GM12873 (cell line): ENCODE measurements around the gene UBE4B.

Experiments
- TF ChIP-seq, protein P1 (sequence below): IDR thresholded peaks from 2 replicates; pipeline ENCODE4 v1.5.1; 2012; ENCODE audit warnings: low read depth, mild to moderate bottlenecking, moderate library complexity, low read length, control low read depth; ENCODE audit not compliant: insufficient read depth; ENCODE audit errors: missing control alignments

UBE4B gene

DNA sequence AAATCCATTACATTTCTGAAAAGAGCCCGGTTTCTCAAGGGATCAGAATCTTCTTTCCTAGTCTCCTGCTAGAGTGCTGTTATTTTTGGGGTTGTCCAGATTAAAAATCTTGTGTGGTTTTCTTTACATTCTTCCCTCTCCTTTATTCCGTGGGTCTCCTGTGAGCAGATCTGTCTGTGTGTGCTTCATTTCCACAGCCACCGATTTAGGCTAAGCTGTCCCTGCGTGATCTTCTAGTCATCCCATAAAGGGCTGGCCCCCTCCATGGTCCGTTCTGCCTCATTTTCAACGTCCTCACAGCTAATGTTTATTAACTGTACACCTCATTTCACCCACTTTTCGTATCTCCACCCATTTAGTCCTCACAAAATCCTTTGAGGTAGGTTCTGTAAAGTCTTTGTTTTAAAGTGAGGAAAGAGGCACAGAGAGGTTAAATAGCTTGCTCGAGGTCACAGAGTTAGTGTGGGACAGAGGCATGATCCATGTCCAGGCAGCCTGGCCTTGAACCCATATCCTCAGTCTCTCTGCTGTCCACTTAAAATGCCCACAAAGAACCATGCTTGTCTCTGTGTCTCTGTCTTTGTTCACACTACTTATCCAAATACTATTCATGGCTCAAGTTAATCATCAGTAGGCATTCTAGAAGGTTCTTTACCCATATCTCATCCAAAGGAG, 139.4 kb downstream of the UBE4B start:
- TF ChIP-seq, protein P1, sequence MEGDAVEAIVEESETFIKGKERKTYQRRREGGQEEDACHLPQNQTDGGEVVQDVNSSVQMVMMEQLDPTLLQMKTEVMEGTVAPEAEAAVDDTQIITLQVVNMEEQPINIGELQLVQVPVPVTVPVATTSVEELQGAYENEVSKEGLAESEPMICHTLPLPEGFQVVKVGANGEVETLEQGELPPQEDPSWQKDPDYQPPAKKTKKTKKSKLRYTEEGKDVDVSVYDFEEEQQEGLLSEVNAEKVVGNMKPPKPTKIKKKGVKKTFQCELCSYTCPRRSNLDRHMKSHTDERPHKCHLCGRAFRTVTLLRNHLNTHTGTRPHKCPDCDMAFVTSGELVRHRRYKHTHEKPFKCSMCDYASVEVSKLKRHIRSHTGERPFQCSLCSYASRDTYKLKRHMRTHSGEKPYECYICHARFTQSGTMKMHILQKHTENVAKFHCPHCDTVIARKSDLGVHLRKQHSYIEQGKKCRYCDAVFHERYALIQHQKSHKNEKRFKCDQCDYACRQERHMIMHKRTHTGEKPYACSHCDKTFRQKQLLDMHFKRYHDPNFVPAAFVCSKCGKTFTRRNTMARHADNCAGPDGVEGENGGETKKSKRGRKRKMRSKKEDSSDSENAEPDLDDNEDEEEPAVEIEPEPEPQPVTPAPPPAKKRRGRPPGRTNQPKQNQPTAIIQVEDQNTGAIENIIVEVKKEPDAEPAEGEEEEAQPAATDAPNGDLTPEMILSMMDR, result no peak

DNA sequence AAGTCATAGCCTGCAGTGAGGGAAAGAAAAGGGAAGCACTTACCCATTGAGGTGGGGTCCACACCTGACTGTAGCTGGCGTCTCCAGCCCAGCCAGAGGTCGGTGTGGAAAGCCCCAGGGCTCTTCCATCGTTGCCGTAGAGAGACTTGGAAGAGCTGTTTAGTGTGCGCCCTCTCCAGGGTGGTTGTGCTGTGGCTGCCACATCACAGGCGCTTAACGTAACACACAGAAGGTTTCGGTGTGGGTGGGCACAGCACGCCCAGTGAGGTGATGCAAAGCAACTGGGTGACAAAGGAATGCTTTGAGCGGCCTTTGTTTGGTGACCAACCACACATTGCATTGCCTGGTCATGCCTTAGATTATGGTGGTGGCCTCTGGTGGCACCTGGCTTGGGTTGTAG, 140.8 kb downstream of the UBE4B start:
- TF ChIP-seq, protein P1, result peak; percentile 17

DNA sequence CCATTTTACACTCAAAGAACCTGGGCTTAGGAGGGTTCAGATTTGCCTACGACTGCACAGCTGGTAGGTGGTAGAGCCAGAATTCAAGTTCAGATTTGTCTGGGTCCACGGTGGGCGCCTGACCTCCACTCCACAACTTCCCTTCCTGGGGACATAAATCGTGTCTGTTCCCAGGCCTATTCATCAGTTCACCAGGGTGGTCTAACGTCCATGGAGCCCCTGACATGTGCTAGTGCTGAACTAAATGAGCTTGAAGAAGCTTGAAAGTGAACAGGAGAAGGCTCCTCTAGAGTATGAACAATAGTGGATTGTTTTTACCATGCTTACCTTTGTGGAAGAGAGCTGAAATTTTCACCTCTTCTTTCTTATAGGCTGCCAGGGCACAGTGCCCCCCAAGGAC, 145.1 kb downstream of the UBE4B start:
- TF ChIP-seq, protein P1, result no peak

DNA sequence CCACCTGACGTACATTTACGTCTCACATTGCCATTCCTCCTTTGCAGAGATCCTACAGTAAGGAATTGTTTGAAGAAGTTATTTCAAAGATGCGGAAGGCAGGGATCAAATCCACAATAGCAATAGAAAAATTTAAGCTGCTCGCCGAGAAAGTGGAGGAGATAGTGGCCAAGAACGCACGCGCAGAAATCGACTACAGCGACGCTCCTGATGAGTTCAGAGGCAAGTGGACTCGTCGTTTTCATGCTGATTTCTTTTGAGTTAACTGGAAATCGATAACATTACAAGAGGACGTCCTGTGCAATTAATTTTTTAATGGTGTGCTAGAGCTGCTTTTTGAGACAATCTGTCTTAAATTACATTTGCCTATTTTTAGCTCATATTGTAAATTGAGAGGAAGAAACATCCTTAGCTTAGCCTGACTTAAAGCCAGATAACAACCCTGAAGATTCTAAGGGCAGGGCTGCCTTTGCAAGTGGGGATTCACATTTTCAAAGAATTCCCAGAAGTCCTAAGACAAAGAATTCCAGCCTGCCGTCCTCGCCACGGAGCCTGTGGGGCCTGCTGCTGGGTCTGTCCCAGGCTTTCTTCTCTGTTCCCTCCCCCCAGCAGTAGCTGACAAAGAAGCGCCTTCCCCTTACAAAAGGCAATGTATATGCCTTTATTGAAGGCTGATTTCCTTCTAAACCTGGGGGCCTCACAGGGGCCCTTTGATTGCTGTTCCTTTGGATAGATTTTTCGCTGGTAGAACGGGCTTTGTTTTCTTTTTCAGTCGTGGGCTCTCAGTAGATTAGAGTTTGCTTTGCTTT, 146.0 kb downstream of the UBE4B start:
- TF ChIP-seq, protein P1, result no peak

DNA sequence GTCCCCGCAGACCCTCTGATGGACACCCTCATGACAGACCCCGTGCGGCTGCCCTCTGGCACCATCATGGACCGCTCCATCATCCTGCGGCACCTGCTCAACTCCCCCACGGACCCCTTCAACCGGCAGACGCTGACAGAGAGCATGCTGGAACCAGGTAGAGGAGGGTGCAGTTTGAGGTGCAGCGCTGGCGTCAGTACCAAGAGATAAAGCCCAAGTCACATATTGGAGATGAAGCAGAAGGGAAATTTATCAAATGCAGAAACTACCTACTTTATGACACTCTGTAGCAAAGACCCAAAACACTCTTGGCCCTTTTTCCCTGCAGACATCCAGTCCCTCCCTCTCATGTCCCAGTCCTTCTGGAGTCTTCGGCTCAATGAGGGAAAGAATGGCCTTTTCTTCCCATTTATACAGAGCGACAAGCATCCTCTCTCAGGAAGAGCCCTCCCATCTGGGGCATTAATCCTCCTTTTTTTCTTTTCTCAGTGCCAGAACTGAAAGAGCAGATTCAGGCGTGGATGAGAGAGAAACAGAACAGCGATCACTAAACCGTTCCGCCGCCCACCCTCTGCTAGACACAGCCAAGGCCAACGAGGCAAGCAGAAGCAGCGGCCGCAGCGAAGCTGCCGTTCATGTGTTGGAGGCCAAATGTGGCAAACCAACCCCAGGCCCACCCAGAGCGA, 146.8 kb downstream of the UBE4B start:
- TF ChIP-seq, protein P1, result no peak

DNA sequence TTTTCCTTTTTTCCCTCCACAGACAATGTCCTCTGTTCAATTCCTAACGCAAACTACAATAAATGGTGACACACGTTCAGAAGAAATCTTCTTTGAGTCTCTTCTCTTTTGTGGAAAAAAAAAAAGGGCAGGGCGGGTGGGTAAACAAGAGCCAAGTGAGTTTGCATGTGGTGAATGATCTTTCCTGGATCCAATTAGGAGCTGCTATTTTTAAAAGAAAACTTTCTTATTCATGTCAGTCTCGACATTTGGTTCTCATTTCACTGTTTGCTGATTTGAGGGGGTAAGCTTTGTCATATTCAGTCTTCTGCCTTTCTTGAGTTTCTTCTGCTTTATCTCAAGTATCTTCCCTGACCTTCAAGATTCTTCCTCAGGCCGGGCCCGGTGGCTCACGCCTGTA, 148.4 kb downstream of the UBE4B start:
- TF ChIP-seq, protein P1, result no peak

DNA sequence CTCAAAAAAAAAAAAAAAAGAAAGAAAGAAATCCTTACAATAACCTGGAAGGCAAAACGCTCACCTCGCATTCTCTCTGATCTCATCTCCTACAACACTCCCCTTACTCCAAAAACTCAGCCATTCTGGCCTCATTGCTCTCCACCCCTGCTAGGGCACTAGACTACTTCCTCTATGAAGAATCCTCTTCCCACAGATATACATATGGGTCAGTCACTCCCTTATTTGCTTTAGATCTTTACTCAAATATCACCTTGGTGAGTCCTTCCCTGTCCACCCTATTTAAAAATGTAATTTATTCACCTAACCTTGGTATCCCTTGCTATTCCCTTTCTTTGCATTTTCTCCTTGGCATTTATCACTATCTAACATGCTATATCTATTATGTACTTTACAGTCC, 153.0 kb downstream of the UBE4B start:
- TF ChIP-seq, protein P1, result no peak
